Cardiac muscle cell (in vitro differentiated cells and primary cell): ENCODE measurements around the gene TNK1. TPM values are rescaled to one million over a fixed set of nuclear protein-coding genes. Genes with fewer than 3 reads are reported as not detected.

Source experiments
- DNase-seq, 2 donors: peaks; one replicate each; pipeline versions ENCODE4 v3.0.0 to v3.0.0-alpha.2; 2010 to 2017; ENCODE audit warnings: low read depth in 1 of 2, low spot score in 1 of 2
- H3K27ac ChIP-seq: fragments of 200-600 bp; sonication (generic); 2 replicates; pipeline ENCODE4 v1.5.1; 2016
- H3K27me3 ChIP-seq: fragments of 200-600 bp; sonication (generic); 2 replicates; pipeline ENCODE4 v1.6.0; 2016; ENCODE audit warnings: control low read depth
- H3K36me3 ChIP-seq: fragments of 200-600 bp; sonication (generic); 2 replicates; pipeline ENCODE4 v1.5.1; 2016; ENCODE audit warnings: control low read depth
- H3K4me1 ChIP-seq: fragments of 200-600 bp; sonication (generic); 2 replicates; pipeline ENCODE4 v1.8.1; 2017; ENCODE audit warnings: low read depth, mild to moderate bottlenecking, mixed run types
- H3K4me3 ChIP-seq: fragments of 200-600 bp; sonication (generic); 2 replicates; pipeline ENCODE4 v1.5.1; 2016; ENCODE audit warnings: mild to moderate bottlenecking
- H3K9me3 ChIP-seq: fragments of 200-600 bp; sonication (generic); 2 replicates; pipeline ENCODE4 v1.5.1; 2017; ENCODE audit warnings: low read depth, mild to moderate bottlenecking, control low read depth
- CTCF ChIP-seq: IDR thresholded peaks from 2 replicates; pipeline ENCODE4 v1.5.1; 2012; ENCODE audit warnings: low read depth, mild to moderate bottlenecking, low read length
- polyA plus RNA-seq: library from polyadenylated mRNA; unstranded; fragments of >200 nt; fragmentation: Nextera tagmentation; extraction: Ambion mirVana; gene quantifications from 2 replicates; pipeline ENCODE4 v1.2.1, GENCODE V29; 2016
- total RNA-seq: library from RNA; depleted of rRNA; stranded (reverse); fragments of >200 nt; gene quantifications from 2 replicates; pipeline ENCODE4 v1.2.3, GENCODE V29; 2016

TNK1 gene
- total and polyA plus RNA-seq, 2 experiments from 2014 or later = 2.6 to 2.9 TPM

- Histone ChIP-seq H3K36me3 (no peaks in the 10 kb centered on the region), H3K9me3 (no peaks in the 10 kb centered on the region), H3K4me1 (no peaks in the 10 kb centered on the region), H3K27ac (no peak overlapping the region), H3K4me3 (no peak overlapping the region), H3K27me3 (no peaks in the 10 kb centered on the region)
- no peak for TF ChIP-seq CTCF
- no peak for DNase-seq
Observed at GRCh38 chr17:7370853-7371252, 10.0 kb upstream of the TNK1 start.

- Histone ChIP-seq H3K4me1 (no peaks in the 10 kb centered on the region), H3K9me3 (no peaks in the 10 kb centered on the region), H3K27me3 (no peaks in the 10 kb centered on the region), H3K36me3 (no peaks in the 10 kb centered on the region), H3K4me3 (no peak overlapping the region), H3K27ac (no peak overlapping the region)
- no peak for DNase-seq
- TF ChIP-seq CTCF = no peak
Observed at GRCh38 chr17:7374353-7374752, 6.5 kb upstream of the TNK1 start.

DNA sequence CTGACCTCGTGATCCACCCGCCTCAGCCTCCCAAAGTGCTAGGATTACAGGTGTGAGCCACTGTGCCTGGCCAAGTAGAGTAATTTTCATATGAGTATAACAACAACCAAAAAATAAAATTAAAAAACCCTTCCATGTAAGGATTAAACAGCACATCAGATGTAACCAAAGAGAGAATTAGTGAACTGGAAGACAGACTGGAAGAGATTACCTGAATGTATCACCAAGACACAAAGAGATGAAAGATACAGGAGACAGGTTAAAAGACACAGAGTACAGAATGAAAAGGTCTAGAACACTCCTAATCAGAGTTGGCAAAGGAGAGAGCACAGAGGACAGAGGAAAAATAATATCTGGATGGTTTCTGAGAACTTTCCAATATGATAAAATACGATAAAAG is 1.8 kb upstream of the TNK1 start:
- TF ChIP-seq CTCF = no peak
- Histone ChIP-seq H3K36me3 (no peaks in the 10 kb centered on the region), H3K27ac (no peak overlapping the region), H3K27me3 (peaks cover 41% of the 10 kb centered on the region), H3K4me3 (no peak overlapping the region), H3K9me3 (no peaks in the 10 kb centered on the region), H3K4me1 (no peaks in the 10 kb centered on the region)
- no peak for DNase-seq

- Histone ChIP-seq H3K27me3 (peaks cover 45% of the 10 kb centered on the region), H3K27ac (no peak overlapping the region), H3K36me3 (no peaks in the 10 kb centered on the region), H3K4me3 (no peak overlapping the region), H3K9me3 (no peaks in the 10 kb centered on the region), H3K4me1 (no peaks in the 10 kb centered on the region)
- TF ChIP-seq CTCF = no peak
- DNase-seq = peak in 1 of 2 donors; percentile 71
Observed at GRCh38 chr17:7380321-7380720, 568 bp upstream of the TNK1 start.

GRCh38 chr17:7382901-7383300 is 2.0 kb downstream of the TNK1 start:
- H3K4me1 ChIP-seq = no peaks in the 10 kb centered on the region
- H3K36me3 ChIP-seq = no peaks in the 10 kb centered on the region
- H3K27ac ChIP-seq = no peak overlapping the region
- no peaks in the 10 kb centered on the region for H3K9me3 ChIP-seq
- H3K4me3 ChIP-seq = no peak overlapping the region
- peaks cover 45% of the 10 kb centered on the region for H3K27me3 ChIP-seq
- DNase-seq = no peak
- TF ChIP-seq CTCF = no peak

DNA sequence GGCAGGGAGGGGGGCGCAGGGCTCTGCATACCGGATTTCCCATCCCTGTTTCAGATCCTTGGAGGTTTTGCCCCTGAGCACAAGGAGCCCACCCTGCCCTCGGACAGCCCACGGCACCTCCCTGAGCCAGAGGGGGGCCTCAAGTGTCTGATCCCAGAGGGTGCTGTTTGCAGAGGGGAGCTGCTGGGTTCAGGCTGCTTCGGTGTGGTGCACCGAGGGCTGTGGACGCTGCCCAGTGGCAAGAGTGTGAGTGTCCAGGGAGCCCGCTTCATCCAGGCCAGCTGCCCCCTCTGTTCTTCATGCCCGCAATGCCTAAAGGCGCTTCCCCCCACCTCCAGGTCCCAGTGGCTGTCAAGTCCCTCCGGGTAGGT is 2.5 kb downstream of the TNK1 start:
- DNase-seq = no peak

More for the DNA sequence above, 2.5 kb downstream of the TNK1 start:
- no peak for TF ChIP-seq CTCF
- H3K27ac ChIP-seq = no peak overlapping the region
- no peak overlapping the region for H3K4me3 ChIP-seq
- no peaks in the 10 kb centered on the region for H3K9me3 ChIP-seq
- peaks cover 45% of the 10 kb centered on the region for H3K27me3 ChIP-seq
- H3K4me1 ChIP-seq = no peaks in the 10 kb centered on the region
- H3K36me3 ChIP-seq = no peaks in the 10 kb centered on the region
